GM11168 (cell line): Measurements from ENCODE around the gene GHITM.
"Not testable (repeated sequence)": the region's sequence is repeated elsewhere in the genome, so short reads cannot be mapped to it uniquely, and the experiment has no call there.

Experiments
- in situ Hi-C: fragments of 300-500 bp; cut with MboI; formaldehyde crosslinking; loops from one replicate; pipeline ENCODE4 v1.12.0; 2022; ENCODE audit warnings: low sequenced_read_pairs; ENCODE audit not compliant: unreplicated experiment

GHITM gene

GRCh38 chr10:84140036-84140379 is 699 bp downstream of the GHITM start:
- in situ Hi-C loops: loop anchor here (10.0 kb wide), 1 partner anchor 75 kb away; no protein-coding TSS in a partner anchor

DNA sequence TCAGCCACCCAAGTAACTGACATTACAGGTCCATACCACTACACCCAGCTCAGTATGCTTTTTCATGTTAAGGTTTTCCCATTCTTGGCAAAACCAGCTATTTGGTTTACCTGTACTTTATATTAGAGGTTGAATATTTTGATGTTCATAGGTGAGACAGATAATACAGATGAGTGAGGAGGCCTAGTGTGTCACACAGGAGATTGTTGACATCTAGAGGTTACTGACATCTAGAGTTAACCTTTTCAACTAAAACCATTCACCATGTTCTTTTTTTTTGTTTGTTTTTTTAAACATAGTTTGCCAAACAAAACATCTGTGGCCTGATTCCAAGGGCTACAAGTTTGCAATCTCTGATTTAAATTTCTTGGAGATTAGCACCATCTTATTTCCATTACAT is 8.0 kb downstream of the GHITM start:
- in situ Hi-C loops: loop anchor here (10.0 kb wide), 1 partner anchor 67 kb away; no protein-coding TSS in a partner anchor

GRCh38 chr10:84148006-84148597 is 8.8 kb downstream of the GHITM start:
- in situ Hi-C loops: loop anchor here (10.0 kb wide), 1 partner anchor 67 kb away; no protein-coding TSS in a partner anchor

- in situ Hi-C loops: loop anchor here (10.0 kb wide), 1 partner anchor 65 kb away; no protein-coding TSS in a partner anchor
Observed at GRCh38 chr10:84149854-84150253, 10.5 kb downstream of the GHITM start.

- in situ Hi-C loops: no loop called here
Observed at GRCh38 chr10:84152769-84153168, 13.5 kb downstream of the GHITM start.

- in situ Hi-C loops: no loop called here
Observed at GRCh38 chr10:84155521-84155920, 16.2 kb downstream of the GHITM start.

- in situ Hi-C loops: no loop called here
Observed at GRCh38 chr10:84156009-84156408, 16.7 kb downstream of the GHITM start.

DNA sequence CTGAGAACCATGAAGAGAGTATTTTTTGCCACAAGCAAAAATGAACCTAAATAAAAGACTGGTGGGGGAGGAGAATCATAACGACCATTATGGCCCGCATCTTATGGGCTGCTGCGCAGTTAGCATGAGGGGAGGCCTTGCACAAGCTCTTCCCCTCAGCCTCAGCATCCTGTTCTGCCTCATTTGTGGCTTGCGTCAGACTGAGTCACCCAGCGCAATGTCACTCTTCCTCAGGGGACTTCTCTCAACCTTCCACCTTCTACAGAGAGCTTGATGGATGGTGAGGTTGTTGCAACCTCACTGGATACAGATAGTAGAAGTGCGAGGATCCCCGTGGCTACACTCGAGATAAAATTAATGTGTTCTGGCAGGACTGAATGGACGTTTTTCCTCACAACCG is 17.5 kb downstream of the GHITM start:
- in situ Hi-C loops: no loop called here

DNA sequence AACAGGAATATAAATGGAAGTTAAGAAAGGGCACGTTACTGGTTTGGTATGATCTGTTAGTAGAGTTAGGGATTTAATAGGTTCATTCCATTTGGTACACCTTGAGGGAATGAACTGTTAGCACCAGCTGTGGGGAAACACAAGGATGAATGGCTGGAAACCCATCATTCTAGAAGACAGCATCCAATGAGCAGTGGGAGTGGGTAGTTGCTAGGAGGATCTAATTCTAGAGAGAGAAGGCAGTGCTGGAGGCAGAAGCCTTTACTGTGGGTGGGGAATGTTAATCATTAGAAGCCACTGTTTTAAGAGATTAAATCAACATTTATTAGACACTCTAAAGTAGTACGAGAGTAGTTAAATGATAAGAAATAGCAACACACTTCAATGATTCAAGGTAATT is 18.8 kb downstream of the GHITM start:
- in situ Hi-C loops: no loop called here

DNA sequence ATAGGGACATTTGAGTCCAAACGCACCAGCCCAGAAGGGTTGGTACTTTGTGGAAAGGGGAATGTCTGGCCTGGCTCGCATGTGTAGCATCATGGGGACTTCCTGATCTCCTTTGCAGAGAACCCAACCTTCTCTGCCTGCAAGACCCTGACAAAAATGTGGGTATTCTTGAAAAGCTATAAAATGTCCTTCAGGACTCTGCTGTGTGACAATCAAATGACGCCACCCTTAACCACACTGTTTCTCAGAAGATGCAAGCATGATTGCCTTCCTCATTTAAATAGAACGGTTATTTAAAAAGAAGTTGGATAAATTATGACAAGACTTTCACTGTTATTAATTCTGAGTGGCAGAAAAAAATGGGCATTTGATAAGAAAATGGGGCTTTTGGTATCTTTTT is 19.2 kb downstream of the GHITM start:
- in situ Hi-C loops: no loop called here

GRCh38 chr10:84159076-84159685 is 19.9 kb downstream of the GHITM start:
- in situ Hi-C loops: no loop called here

DNA sequence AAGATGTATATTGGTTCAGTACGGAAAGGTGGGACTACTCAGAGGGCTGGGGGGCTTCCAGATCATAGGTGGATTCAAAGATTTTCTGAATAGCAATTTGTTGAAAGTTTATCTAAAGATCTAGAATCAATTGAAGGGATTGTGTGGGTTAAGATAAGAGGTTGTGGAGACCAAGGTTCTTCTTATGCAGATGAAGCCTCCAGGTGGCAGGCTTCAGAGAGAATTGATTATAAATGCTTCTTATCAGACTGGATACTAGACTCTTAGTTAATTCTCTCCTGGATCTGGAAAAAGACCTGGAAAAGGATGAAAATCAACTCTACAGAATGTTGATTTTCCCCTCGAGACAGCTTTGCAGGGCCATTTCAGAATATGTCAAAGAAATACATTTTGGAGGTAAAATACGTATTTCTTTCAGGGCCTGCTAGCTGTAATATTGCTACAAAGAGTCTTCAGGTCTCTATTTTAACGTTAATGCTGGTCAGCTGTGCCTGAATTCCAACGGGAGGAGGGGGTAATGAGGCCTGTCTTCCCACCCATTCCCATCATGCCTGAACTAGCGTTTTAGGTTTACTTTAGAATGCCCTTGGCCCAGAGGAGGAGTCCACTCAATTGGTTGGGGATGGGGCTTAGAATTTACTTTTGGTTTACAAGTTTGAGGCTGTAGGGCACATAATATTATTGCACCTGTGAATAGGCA is 21.5 kb downstream of the GHITM start:
- in situ Hi-C loops: loop anchor here (5.0 kb wide), 1 partner anchor 46 kb away; no protein-coding TSS in a partner anchor

GRCh38 chr10:84163996-84164395 is 24.7 kb downstream of the GHITM start:
- in situ Hi-C loops: loop anchor here (5.0 kb wide), 1 partner anchor 43 kb away; no protein-coding TSS in a partner anchor

- in situ Hi-C loops: loop anchor here (5.0 kb wide), 1 partner anchor 43 kb away; no protein-coding TSS in a partner anchor
Observed at GRCh38 chr10:84164442-84164841, 25.1 kb downstream of the GHITM start.

DNA sequence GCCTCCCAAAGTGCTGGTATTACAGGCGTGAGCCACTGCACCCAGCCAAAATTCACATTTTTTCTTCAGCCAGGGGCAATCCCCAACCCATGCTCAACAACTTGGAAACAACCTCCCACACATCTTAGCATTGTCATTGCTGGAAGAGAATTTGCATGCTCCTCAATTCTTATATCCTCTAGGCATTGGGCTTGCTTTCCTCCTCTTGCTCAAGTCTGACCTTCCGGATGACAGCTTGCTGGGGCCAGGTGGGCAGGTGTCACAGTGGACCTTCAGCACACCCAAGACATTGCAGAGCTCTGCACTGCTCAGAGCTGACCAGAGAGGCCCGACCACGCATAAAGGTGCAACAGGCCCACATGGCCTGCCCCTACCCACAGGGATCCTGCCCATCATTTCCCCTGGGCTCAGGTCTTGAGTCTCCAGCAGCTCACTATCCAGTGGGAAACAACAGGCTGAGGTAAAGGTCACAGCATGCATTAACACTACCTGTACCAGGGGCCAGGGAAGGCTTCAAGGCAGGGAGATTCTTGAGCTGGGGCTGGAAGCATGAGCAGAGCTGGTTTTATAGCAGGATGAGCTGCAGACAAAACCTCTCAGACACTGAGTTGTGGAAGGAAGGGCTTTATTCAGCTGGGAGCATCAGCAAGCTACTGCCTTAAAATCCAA is 27.4 kb downstream of the GHITM start:
- in situ Hi-C loops: no loop called here

DNA sequence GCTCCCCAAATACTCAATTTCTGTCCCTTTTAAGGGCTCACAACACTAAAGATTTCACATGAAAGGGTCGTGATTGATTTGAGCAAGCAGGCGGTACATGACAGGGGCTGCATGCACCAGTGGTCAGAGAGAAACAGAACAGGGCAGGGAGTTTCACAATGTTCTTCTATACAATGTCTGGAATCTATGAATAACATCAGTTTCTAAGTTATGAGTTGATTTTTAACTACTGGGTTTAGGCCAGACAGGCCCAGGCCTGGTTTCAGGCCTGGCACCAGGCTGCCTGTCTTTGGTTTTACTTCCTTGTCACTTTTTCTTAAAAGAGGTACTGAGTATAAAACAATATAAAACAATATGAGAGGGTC is 28.0 kb downstream of the GHITM start:
- in situ Hi-C loops: not testable (repeated sequence)

- in situ Hi-C loops: not testable (repeated sequence)
Observed at GRCh38 chr10:84168382-84168781, 29.1 kb downstream of the GHITM start.

DNA sequence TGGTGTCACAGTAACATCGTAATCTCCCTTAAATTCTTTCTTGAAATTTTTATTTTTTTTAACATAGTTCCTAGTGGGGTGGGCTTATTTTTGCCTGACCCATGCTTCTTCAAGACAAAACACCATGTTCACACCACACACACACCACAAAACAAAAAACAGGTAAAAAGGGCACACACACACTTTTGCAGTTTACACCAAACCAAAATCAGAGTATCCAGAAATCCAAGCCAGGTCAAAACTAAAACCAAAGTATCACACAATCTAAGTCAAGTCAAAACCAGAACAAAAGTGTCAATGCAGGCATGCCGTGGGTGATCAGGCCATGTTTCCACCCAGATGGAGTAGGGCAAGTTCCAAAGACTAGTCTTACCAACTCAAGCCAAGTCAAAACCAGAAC is 31.9 kb downstream of the GHITM start:
- in situ Hi-C loops: not testable (repeated sequence)

DNA sequence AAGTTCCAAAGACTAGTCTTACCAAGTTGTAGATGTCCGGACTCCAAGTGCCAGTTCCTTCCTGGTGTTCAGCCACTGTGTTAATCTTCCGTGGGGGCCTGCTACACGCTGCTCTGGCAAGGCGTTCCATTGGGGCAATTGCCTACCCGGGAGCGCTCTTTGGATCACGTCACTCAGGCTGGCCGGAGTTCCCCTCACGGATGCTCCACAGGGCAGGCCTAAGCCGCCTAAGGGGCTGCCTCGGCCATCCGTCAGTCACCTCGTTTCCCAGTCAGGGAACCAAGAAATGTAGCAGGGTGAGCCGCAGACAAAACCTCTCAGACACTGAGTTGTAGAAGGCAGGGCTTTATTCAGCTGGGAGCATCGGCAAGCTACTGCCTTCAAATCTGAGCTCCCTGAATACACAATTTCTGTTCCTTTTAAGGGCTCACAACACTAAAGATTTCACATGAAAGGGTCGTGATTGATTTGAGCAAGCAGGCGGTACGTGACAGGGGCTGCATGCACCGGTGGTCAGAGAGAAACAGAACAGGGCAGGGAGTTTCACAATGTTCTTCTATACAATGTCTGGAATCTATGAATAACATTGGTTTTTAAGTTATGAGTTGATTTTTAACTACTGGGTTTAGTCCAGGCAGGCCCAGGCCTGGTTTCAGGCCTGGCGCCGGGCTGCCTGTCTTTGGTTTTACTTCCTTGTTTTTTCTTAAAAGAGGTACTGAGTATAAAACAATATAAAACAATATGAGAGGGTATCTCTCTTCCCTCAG is 32.6 kb downstream of the GHITM start:
- in situ Hi-C loops: not testable (repeated sequence)
